Measurements from ENCODE around the gene OR13C2.
"Not testable (repeated sequence)": the region's sequence is repeated elsewhere in the genome, so short reads cannot be mapped to it uniquely, and the experiment has no call there.

Gene OR13C2

GRCh38 chr9:104605527-104605926 is at the start of gene OR13C2:
Gene OR13C2 (minus strand): TSS chr9:104605627. CDS start chr9:104605627, 0 bp downstream.
- DNase-seq (ENCODE audit: low read depth), result not testable (repeated sequence)

GRCh38 chr9:104635456-104635855 is 30.0 kb upstream of the OR13C2 start:
- no peak for DNase-seq (ENCODE audit: low read depth)

GRCh38 chr9:104633976-104634520 is 28.6 kb upstream of the OR13C2 start:
- no peak for DNase-seq (ENCODE audit: low read depth)

- DNase-seq (ENCODE audit: low read depth), result not testable (repeated sequence)
These were observed 20.5 kb upstream of the OR13C2 start for GRCh38 chr9:104625964-104626363.

- no peak for DNase-seq (ENCODE audit: low read depth)
These were observed 12.7 kb upstream of the OR13C2 start, which contains the start of gene OR13C9 for GRCh38 chr9:104618104-104618503. Gene OR13C9 (minus strand): TSS chr9:104618204. CDS start chr9:104618204, 0 bp downstream.

- DNase-seq (ENCODE audit: low read depth), result no peak
These were observed 12.0 kb upstream of the OR13C2 start for GRCh38 chr9:104617418-104617817.

GRCh38 chr9:104611213-104611612 is 5.8 kb upstream of the OR13C2 start:
- DNase-seq (ENCODE audit: low read depth), result no peak

- no peak for DNase-seq (ENCODE audit: low read depth)
These were observed 2.9 kb upstream of the OR13C2 start for GRCh38 chr9:104608336-104608735.

- DNase-seq (ENCODE audit: low read depth), result no peak
These were observed 725 bp upstream of the OR13C2 start for GRCh38 chr9:104606152-104606551.

GRCh38 chr9:104604801-104605200 is 626 bp downstream of the OR13C2 start:
- no peak for DNase-seq (ENCODE audit: low read depth)

- not testable (repeated sequence) for DNase-seq (ENCODE audit: low read depth)
These were observed 6.1 kb downstream of the OR13C2 start, which contains the start of gene OR13C5 for GRCh38 chr9:104599313-104599712. Gene OR13C5 (minus strand): TSS chr9:104599413. CDS start chr9:104599413, 0 bp downstream.

- not testable (repeated sequence) for DNase-seq (ENCODE audit: low read depth)
These were observed 6.7 kb downstream of the OR13C2 start for GRCh38 chr9:104598749-104599148.

- no peak for DNase-seq (ENCODE audit: low read depth)
These were observed 15.8 kb downstream of the OR13C2 start for GRCh38 chr9:104589626-104590025.

- DNase-seq (ENCODE audit: low read depth), result peak; percentile 56
These were observed 18.8 kb downstream of the OR13C2 start for GRCh38 chr9:104586496-104587180.

- no peak for DNase-seq (ENCODE audit: low read depth)
These were observed 24.9 kb downstream of the OR13C2 start for GRCh38 chr9:104580562-104580961.

- DNase-seq (ENCODE audit: low read depth), result no peak
These were observed 28.2 kb downstream of the OR13C2 start for GRCh38 chr9:104577263-104577662.

- no peak for DNase-seq (ENCODE audit: low read depth)
These were observed 30.0 kb downstream of the OR13C2 start for GRCh38 chr9:104575456-104575855.

GRCh38 chr9:104572612-104573011 is 32.8 kb downstream of the OR13C2 start:
- no peak for DNase-seq (ENCODE audit: low read depth)

- no peak for DNase-seq (ENCODE audit: low read depth)
These were observed 36.6 kb downstream of the OR13C2 start, which contains the start of gene OR13C8 for GRCh38 chr9:104568868-104569267. Gene OR13C8 (plus strand): TSS chr9:104569168. CDS start chr9:104569168, 0 bp downstream.

- DNase-seq (ENCODE audit: low read depth), result no peak
These were observed 41.1 kb downstream of the OR13C2 start for GRCh38 chr9:104564358-104564757.

GRCh38 chr9:104556830-104557634 is 48.4 kb downstream of the OR13C2 start:
- DNase-seq (ENCODE audit: low read depth), result no peak

- DNase-seq (ENCODE audit: low read depth), result no peak
These were observed 49.9 kb downstream of the OR13C2 start for GRCh38 chr9:104555521-104555920.

Measured in HS-5 (cell line).